Activated CD4-positive, alpha-beta T cell treated with anti-CD3 and anti-CD28 coated beads for 24 hours (primary cell): ENCODE results near the gene KRT13.

Source experiments
- DNase-seq, 2 donors: peaks; one replicate each; pipeline ENCODE4 v3.0.0-alpha.2; 2020; ENCODE audit warnings: low read depth in 2 of 2

KRT13 gene

DNA sequence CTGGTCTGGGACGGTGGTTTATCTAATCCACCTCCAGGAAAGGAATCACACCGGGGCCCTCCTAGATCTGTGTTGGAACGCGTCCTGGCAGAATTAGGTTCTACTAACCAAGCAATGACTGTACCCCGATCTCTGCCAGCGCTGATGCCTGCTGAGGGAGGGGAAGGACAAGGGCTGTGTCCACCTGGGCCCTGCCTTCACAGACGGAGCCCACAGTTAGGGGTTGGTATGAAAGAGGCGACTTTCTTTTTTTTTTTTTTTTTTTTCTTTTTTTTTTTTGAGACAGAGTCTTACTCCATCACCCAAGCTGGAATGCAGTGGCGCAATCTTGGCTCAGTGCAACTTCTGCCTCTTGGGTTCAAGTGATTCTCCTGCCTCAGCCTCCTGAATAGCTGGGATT is 32.6 kb upstream of the KRT13 start:
- no peak for DNase-seq

DNA sequence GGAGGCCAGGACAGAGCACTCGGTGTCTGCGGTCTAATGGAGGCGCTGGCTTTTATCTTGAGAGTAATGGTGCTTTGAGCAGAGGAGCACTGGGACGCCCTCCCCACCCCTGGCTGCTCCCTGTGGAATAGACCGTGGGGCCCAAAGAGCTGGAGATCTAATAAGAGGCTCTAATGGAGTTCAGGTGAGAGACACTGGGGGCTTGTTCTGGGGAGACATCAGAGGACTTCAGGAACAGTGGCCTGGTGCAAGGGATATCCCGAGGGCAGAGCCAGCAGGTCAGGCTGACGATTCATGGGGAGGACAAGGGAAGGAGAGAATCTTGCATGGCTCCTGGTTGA is 32.2 kb upstream of the KRT13 start:
- DNase-seq: no peak

DNA sequence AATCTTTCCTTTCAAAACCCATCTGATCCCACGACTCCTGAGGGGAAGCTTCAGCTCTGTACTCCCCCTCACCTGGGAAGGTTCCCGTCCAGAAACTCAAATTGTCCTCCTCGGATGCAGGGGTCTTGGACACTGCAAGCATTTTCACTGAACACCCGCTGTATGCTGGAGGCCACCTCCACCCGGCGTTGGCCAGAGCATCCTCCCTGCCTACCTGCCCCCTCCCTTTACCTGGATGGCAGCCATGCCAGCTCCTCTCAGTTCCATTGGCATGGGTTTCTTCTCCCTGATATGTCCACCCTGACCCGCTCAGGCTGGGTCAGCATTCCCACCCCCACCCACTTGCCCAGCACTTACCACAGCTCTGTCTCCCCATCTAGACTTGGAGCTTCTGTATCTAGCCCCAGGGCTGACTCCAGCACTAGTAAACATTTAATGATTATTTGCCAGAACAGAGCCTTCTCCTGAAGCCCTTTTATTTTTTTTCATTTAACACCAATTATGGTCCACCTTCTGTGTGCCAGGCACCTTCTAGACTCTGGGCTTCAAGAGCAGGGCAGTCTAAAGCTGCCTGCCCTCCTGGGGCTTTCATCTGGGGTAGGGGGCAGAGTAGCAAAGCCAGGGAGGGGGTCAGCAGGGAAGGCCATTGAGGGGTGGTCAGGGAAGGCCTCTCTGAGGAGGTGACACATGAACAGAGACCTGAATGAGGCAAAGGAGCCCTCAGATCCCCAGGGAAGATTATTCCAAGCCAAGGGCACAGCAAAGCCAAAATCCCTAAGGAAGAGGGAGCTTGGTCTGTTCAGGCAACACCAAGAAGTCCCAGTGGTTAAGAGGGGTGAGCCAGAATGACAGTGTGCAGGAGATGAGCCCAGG is 31.6 kb upstream of the KRT13 start:
- no peak for DNase-seq

DNA sequence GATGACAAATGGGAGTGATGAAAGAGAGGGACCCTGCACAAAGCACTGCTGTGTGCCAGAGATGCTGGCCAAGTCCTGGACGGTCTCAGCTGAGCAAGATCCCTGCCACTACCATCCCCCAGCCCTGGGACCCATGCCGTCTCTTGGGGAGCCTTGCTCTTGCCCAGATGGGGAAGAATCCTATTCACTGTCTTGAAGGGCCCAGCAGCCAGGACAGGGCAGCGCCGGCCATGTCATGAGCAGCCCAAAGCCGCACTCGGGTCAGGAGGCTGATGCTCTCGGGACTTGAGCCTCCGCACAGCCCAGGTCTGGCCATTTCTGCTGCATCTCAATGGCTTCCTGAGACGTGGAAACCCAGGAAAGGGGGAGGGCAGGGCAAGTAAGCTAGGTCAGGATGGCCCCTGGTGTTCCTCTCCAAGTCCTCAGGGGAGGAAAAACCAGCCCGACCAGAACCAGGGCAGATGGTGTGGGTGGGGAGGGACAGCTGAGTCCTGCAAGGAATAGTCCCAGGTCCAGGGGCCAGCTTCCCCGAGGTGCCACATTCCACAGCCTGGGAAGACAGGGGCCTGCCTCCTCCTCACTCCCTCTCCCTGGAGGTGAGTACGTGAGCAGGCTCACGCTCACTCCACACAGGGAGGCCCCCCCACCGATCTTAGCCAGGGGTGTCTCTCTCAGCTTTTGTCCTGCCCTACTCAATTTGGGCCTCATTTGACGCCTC is 30.5 kb upstream of the KRT13 start:
- no peak for DNase-seq

DNA sequence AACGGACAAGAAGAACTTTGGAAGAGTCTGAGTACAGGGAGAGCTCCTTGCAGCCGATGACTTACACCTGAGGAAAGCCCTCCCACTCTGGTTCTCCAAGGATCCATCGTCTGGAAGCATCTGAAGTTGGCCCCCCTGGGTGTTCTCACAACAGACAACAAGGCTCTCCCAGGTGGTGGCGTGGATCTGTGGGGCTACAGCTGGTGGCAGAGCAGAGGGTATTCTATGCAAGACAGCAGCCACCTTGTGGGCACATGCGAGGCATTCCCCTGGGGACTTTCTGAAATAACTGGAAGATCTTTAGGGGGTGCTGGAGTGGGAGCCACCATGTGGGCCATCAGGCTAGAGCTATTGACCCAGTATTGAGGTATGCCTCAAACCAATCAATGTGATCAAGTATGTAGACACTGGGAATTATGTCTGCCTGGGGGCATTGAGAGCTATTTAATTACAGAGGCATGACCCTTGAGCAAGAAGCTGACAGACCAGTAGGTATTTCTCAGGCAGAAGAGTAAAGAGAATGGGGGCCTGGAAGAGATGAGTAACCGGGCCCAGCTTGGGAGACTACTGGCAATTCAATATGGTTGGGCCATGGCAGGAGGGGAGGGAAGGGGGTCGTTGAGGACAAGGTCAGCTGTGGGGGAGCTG is 29.6 kb upstream of the KRT13 start:
- no peak for DNase-seq

DNA sequence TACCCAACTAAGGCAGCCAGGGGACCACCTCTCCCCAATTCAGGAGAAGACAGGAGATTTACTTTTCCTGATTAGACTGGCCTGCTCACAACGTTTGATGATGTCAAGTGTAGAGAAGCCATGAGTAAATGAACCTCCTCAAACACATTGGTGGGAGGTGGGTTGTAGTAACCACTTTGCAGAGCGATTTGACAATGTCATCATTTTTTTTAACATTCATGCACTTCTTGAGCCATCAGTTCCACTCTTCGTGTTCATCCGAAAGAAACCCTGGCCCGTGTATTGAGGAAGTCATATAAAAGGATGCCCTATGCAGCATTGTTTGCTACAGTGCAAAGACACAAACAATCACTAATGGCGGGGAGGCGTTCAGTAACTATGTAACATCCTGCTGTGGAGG is 28.2 kb upstream of the KRT13 start:
- no peak for DNase-seq

DNA sequence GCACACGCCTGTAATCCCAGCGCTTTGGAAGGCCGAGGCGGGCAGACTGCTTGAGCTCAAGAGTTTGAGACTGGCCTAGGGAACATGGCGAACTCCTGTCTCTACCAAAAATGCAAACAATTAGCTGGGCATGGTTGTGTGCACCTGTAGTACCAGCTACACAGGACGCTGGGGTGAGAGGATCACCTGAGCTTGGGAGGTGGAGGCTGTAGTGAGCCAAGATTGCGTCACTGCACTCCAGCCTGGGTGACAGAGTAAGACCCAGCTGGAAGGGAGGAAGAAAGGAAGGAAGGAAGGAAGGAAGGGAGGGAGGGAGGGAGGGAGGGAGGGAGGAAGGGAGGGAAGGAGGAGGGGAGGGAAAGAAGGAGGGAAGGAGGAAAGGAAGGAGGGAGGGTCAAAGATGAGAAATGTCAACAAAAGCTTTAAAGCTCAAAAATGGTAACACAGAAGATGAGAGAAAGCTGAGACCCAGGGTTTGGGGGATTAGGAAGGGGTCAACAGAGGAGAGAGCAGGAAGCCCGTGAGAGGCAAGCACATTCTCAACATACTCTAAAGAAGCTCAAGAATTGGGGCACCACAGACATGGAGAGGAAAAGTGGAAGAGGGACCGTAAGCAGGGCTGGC is 27.6 kb upstream of the KRT13 start:
- no peak for DNase-seq

DNA sequence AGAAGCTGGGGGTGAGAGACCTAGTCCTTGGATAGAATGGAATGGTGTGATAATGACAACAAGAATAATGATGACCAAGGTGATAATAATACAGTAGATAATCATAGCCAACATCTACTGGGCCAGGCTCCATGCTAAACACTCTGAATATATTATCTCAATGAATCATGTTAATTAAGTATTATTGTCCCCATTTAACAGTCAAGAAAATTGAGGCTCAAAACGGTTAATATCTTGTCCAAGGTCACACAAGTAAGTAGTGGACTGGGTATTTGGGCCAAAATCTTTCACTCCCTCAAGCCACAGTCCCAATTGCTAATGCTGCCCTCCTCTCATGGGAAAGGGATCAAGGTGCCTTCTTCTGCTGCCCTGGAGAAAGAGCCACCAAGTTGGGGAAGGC is 26.6 kb upstream of the KRT13 start:
- no peak for DNase-seq

DNA sequence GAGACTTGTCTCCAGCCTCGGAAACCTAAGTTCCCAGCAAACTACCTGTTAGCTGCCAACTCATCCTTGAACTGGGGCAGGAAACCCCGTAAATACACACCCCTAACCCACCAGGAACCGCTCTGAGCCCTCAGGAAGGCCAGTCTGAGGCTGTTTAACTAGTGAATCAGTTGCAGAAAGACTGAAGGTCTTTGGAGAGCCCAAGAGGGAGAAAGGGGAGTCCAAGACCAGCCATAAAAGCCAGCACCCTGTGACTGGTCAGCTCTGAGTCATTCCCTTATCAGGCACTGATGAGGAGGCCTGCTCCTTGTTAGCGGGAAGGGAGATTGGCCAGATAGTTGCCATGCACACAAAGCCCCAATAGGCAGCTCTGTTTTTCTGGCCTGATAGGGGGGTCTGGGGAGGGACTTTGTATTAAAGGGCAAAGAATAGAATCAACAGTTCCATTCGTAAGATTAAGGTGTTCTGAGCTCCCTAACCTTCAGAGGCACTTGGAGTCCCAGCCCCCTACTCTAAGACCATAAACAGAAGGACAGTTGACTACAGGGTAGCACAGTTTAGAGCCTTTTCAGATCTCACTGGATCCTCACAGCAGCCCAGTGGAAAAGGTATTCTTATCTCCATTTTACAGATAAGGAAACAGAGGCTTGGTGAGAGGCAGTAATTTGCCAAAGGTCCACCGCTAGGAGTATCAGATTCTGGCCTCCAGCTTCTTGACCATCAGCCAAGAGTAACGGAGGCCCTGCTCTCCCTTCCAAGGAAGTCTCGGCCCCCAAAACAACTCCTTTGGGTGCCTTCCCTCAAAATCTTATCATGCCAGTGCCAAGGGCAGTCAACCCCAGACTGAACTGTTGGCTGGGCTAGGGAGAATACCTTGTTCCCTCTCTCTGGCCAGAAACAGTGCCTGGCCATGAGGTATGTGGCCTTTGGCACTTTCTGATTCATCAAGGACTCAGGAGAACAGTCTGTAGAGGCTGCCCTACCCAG is 24.9 kb upstream of the KRT13 start:
- no peak for DNase-seq

DNA sequence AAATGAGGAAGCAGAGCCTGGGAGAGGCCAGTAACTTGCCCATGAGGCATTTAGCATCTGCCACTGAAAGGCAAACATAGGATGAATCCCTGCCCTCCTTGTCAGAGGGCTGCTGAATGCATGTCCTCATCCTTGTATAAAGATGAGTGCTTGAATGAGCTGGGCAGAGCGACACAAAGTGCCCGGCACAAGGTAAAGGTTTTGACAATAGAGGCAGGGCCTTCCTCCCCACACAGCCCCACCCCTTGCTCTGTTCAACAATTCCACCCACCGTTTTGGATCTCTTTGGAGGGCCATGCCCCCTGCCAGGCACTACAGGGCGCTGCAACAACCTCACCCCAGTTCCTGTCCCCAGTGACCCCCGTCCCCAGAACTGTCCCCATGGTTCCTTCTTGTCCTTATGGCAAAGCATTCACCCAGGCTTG is 24.1 kb upstream of the KRT13 start:
- DNase-seq: no peak

DNA sequence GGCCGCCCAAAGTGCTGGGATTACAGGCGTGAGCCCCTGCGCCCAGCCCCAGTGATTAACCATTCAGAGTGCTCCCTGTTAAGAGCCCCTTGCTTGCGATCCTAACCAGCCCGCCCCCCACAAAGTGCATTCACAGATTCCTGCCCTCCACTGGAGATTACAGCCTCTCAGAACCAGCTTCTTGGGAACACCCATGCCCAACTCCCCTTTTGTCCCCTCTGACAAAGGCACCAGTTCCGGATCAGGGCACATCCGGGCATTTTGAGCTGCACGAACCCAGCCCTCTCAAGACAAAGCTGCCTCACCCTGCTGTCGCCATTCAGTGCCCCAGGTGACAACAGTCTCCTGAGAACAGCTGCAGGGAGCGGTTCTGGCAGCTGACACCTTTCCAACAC is 23.5 kb upstream of the KRT13 start:
- no peak for DNase-seq

DNA sequence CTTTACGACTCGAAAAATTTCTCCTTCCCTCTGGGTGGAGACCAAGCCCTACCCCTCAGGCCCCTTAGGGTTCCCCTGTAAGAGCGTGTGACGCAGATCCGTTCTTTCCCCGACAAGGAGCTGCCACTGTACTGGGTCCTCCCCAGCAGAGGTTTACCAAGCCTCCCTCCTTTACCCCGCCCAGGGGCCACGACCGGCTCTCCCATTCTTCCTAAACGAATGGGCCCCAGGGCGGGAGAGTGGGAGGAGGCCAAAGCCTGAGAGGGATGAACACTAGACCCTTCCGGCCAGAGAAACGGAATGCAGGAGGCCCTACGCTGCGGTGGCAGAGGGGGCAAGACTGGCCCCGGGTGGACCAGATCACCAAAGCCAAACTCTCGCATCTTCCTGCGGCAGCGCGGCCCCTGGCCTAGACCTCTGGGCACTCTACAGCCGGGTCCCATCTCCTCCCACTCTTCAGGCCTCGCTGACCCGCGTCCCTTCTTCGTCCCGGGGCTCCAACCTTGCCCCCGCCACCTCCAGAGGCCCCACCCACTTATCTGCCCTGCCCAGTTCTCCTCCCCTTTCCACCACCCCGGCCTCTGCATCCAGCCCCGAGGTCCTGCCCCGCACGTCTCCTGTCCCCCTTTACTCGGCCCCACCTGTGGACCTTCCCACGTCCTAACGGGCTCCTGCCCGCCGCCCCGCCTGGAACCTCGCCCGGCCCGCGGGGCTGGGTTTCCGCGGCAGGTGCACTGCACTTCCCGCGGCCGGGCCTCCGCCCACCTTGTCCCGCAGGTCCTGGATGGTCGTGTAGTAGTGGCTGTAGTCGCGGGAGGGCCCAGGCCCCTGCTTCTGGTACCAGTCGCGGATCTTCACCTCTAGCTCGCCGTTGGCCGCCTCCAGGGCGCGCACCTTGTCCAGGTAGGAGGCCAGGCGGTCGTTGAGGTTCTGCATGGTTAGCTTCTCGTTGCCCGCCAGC is 21.9 kb upstream of the KRT13 start:
- no peak for DNase-seq

DNA sequence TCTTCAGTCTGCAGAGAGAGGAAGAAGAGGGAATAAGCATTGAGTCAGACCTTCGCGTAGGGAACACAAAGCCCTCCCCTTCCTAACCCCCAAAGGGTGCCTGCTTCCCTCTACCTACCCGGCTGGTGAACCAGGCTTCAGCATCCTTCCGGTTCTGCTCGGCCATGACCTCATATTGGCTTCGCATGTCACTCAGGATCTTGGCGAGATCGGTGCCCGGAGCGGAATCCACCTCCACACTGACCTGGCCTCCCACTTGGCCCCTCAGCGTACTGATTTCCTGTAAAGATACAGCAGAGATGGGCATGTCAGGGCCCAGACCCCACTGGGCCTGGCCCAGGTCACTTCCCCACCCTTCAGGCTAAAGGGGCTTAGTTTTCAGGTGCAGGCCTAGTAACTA is 18.8 kb upstream of the KRT13 start:
- DNase-seq: no peak

DNA sequence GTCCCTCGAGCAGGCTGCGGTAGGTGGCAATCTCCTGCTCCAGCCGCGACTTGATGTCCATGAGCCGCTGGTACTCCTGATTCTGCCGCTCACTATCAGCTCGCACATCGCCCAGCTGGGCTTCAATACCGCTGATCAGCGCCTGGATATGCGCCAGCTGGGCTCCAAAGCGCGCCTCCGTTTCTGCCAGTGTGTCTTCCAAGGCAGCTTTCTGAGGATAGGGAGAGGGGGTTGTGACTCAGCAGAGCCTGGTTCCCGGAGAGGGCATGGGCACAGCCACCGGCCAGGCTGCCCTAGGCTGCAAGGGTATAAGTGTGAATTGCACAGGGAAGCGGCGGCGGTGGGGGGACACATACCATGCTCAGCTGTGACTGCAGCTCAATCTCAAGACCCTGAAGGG is 18.4 kb upstream of the KRT13 start:
- no peak for DNase-seq

DNA sequence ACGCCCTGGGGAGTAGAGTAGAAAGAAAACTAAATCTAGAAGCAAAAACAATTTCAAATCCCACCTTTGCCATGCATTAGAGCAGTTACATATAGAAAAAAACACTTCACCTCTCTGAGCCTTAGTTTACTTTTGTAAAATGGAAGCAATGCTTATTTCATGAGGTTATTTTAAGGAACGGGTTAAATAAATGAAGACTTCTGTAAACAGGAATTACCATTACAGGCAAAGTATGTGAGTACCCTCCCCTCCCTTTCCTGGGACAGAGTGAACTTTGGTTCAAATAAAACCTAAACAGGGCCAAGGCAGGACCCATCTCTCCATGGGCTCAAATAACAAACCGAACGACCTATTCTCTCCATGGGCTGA is 17.8 kb upstream of the KRT13 start:
- DNase-seq: no peak

DNA sequence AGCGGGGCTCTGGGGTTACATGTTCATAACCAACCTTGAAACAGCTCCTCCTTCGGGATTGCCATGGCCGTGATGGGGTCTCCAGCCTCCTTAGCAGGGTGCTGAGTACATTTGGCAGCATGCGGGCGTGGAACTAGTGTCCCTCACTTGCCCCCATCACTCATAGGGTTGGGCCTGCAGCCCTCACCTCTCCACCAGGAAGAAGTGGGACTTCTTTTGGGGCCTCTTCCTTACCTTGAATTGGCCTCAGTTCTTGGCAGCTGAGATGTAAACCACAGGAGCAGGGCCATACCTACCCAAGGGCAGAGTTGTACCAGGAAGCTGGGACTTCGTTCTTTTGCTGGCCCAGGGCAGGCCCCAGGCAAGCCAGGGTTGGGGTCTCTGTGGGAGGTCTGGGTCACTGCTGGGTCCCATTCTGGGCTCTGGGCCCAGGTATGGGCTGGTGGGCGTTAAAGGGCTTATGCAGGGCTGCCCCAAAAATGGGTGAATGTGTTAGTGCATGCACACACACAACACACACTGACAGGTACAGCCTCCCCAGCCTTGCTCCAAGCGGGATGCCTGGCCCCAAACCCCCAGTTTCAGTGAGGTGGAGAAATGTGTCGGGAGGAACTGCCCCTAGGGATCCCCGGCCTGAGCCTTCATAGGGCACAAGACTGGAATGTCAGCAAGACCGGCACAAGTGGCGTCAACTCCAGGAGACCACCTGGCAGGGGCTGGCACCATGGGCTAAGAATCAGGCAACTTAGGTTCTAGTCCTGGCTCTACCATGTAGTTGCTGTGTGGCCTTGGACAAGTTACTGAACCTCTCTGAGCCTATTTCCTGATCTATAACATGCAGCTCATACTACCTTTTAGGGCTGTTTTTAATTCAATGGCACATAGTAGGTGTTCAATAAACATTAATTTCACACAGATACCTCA is 17.2 kb upstream of the KRT13 start:
- no peak for DNase-seq

DNA sequence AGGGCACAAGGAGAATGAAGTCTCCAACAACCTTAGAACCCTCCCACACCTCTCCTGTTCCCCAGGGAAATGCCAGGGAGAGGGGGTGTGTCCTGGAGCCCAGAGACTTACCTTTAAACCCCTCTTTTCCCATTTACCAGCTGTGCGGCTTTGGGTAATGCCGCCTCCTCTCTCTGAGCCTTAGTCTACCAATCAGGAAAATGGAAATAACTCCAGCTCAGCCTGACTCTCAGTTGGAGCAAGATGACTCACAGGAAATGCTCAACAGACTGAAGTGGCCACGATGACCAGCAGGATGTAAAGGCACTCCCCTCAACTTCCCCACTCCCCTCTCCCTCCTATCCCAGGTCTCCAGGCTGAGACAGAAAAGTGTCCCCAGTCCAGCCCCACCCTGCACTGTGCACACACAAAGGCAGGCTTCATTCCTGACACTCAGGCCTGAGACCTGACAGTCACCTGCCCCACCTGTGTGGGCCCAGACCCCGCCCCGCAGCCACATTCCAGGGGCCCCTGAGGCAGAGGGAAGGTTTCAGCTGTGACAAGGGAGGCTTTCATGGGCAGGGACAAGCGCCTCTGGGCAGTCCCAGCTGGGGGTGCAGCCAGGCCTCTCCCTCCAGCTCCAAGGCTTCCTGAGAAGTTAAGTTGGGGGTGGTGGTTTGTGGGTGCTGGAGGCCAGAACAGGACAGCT is 16.3 kb upstream of the KRT13 start:
- DNase-seq: no peak

DNA sequence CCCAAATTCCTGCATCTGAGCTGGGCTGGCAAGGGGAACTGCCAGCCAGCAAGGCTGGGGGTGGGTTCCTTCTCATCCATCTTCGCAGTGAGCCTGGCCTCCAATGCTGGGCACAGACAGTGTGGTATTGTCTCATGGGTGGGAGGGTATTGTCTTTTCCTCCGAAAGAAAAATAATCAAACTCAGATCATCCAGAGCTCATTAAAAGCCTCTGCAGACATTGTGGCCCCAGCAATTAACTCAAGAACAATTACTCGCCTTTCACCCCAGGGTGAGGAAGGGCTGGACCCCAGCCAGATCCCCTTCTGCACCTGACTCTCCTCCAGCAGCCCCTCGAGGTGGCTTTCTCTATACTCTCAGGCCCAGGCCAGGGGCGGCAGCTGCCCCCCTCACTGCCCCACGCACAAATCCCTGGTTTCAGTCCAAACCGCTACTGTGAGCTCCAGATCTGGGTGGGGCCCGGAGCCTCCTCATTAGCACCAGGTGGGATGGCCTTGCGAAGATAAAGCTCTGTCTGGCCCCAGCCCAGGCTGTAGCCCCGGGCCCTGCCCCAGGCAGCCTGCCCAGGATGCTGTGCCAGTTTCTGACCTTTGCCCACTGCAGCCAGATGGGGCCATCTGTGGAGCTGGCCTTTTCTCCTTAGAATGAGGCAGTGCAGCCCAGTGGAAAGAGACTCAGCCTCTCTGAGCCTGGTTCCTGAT is 15.6 kb upstream of the KRT13 start:
- DNase-seq: no peak
